Smooth muscle cell (in vitro differentiated cells): ENCODE measurements around the gene NOP9. TPM values are rescaled to one million over a fixed set of nuclear protein-coding genes. Genes with fewer than 3 reads are reported as not detected.

Source experiments
- DNase-seq: peaks from one replicate; lab custom pipeline; 2025; ENCODE audit not compliant: unreplicated experiment; lab: John Stamatoyannopoulos, UW
- H2AFZ ChIP-seq: fragments of 200-600 bp; sonication (generic); 2 replicates; pipeline ENCODE4 v1.6.0; 2016; ENCODE audit warnings: antibody characterized with exemption, low read depth, mild to moderate bottlenecking
- H3F3A ChIP-seq: fragments of 200-600 bp; sonication (generic); 2 replicates; pipeline ENCODE4 v1.6.0; 2017; ENCODE audit warnings: antibody characterized with exemption, low read depth
- H3K27ac ChIP-seq: fragments of 200-600 bp; sonication (generic); 2 replicates; pipeline ENCODE4 v1.5.1; 2016; ENCODE audit warnings: low read depth, mild to moderate bottlenecking
- H3K27me3 ChIP-seq: fragments of 200-600 bp; sonication (generic); 2 replicates; pipeline ENCODE4 v1.6.1; 2016; ENCODE audit warnings: low read depth, mild to moderate bottlenecking
- H3K36me3 ChIP-seq: fragments of 200-600 bp; sonication (generic); 2 replicates; pipeline ENCODE4 v1.5.1; 2016; ENCODE audit warnings: low read depth
- H3K4me1 ChIP-seq: fragments of 200-600 bp; sonication (generic); 2 replicates; pipeline ENCODE4 v1.5.1; 2016; ENCODE audit warnings: low read depth
- H3K4me2 ChIP-seq: fragments of 200-600 bp; sonication (generic); 2 replicates; pipeline ENCODE4 v1.6.0; 2016; ENCODE audit warnings: mild to moderate bottlenecking
- H3K4me3 ChIP-seq: fragments of 200-600 bp; sonication (generic); 2 replicates; pipeline ENCODE4 v1.5.1; 2016; ENCODE audit warnings: mild to moderate bottlenecking
- H3K79me2 ChIP-seq: fragments of 200-600 bp; sonication (generic); 2 replicates; pipeline ENCODE4 v1.6.0; 2016; ENCODE audit warnings: low read depth, mild to moderate bottlenecking
- H3K9ac ChIP-seq: fragments of 200-600 bp; sonication (generic); 2 replicates; pipeline ENCODE4 v1.6.0; 2016; ENCODE audit warnings: low read depth
- H3K9me3 ChIP-seq: fragments of 200-600 bp; sonication (generic); replicated peaks from 2 replicates; pipeline ENCODE4 v1.5.1; 2016; ENCODE audit warnings: low read depth
- H4K20me1 ChIP-seq: fragments of 200-600 bp; sonication (generic); 2 replicates; pipeline ENCODE4 v1.6.0; 2016; ENCODE audit warnings: low read depth
- CTCF ChIP-seq: fragments of 200-600 bp; sonication (generic); IDR thresholded peaks from 2 replicates; pipeline ENCODE4 v1.5.1; 2017; ENCODE audit warnings: borderline replicate concordance, mild to moderate bottlenecking, antibody characterized with exemption; ENCODE audit not compliant: insufficient read depth, poor library complexity, severe bottlenecking
- WGBS: methylation state at CpG from one replicate; pipeline ENCODE4 v1.1.7; 2016; ENCODE audit warnings: low lambda C conversion rate; 5-methylcytosine and 5-hydroxymethylcytosine counted together
- polyA plus RNA-seq: library from polyadenylated mRNA; unstranded; fragments of >200 nt; fragmentation: Nextera tagmentation; extraction: Ambion mirVana; gene quantifications from 2 replicates; pipeline ENCODE4 v1.2.1, GENCODE V29; 2016
- total RNA-seq: library from RNA; depleted of rRNA; stranded (reverse); fragments of >200 nt; gene quantifications from 2 replicates; pipeline ENCODE4 v1.2.3, GENCODE V29; 2014

NOP9 gene
- total and polyA plus RNA-seq, 2 experiments from 2014 or later: 3.3 to 9.3 TPM

- no peaks in the 10 kb centered on the region for H3K4me1 ChIP-seq
- H3K27ac ChIP-seq: no peak within 1 kb of the TSS
- no peak within 1 kb of the TSS for H3K9ac ChIP-seq
- no peaks in the 10 kb centered on the region for H3F3A ChIP-seq
- TF ChIP-seq CTCF: peak; percentile 87
- no peaks in the 10 kb centered on the region for H3K36me3 ChIP-seq
- H3K4me2 ChIP-seq: no peak within 1 kb of the TSS
- H2AFZ ChIP-seq: no peak within 1 kb of the TSS
- WGBS: 69% methylated on average over 6 of the region's 6 CpGs
- no peaks in the 10 kb centered on the region for H3K27me3 ChIP-seq
- peak; percentile 14 for DNase-seq
- peak within 1 kb of the TSS; percentile 17 for H3K4me3 ChIP-seq
- H3K79me2 ChIP-seq: no peaks in the 10 kb centered on the region
- H4K20me1 ChIP-seq: no peaks in the 10 kb centered on the region
- H3K9me3 ChIP-seq: no peaks in the 10 kb centered on the region
Observed at GRCh38 chr14:24307575-24308341, 8.1 kb downstream of the NOP9 start, which contains the start of gene CIDEB. Gene CIDEB (minus strand): TSS chr14:24307977. CDS start chr14:24307858, 119 bp downstream.

- no peaks in the 10 kb centered on the region for H3F3A ChIP-seq
- H3K79me2 ChIP-seq: no peaks in the 10 kb centered on the region
- TF ChIP-seq CTCF: no peak
- H3K36me3 ChIP-seq: no peaks in the 10 kb centered on the region
- no peak overlapping the region for H3K4me2 ChIP-seq
- no peaks in the 10 kb centered on the region for H3K4me1 ChIP-seq
- H4K20me1 ChIP-seq: no peaks in the 10 kb centered on the region
- H3K9ac ChIP-seq: no peak overlapping the region
- no peak for DNase-seq
- H3K27ac ChIP-seq: no peak overlapping the region
- no peak overlapping the region for H2AFZ ChIP-seq
- 91% methylated on average over 7 of the region's 7 CpGs for WGBS
- H3K27me3 ChIP-seq: no peaks in the 10 kb centered on the region
- no peaks in the 10 kb centered on the region for H3K9me3 ChIP-seq
- H3K4me3 ChIP-seq: no peak overlapping the region
Observed at GRCh38 chr14:24308342-24309124, 8.9 kb downstream of the NOP9 start.

GRCh38 chr14:24309538-24310264, 10.1 kb downstream of the NOP9 start, which contains the start of gene LTB4R2:
Gene LTB4R2 (plus strand): TSS chr14:24310140. CDS start chr14:24310665, 525 bp downstream.
- H3K4me3 ChIP-seq: no peak within 1 kb of the TSS
- no peaks in the 10 kb centered on the region for H4K20me1 ChIP-seq
- no peak within 1 kb of the TSS for H2AFZ ChIP-seq
- no peaks in the 10 kb centered on the region for H3K9me3 ChIP-seq
- no peak for DNase-seq
- no peaks in the 10 kb centered on the region for H3K36me3 ChIP-seq
- H3K79me2 ChIP-seq: no peaks in the 10 kb centered on the region
- 87% methylated on average over 5 of the region's 5 CpGs for WGBS
- H3K27me3 ChIP-seq: no peaks in the 10 kb centered on the region
- TF ChIP-seq CTCF: no peak
- H3K9ac ChIP-seq: no peak within 1 kb of the TSS
- H3F3A ChIP-seq: no peaks in the 10 kb centered on the region
- H3K4me1 ChIP-seq: no peaks in the 10 kb centered on the region
- no peak within 1 kb of the TSS for H3K4me2 ChIP-seq
- H3K27ac ChIP-seq: no peak within 1 kb of the TSS
